ENCODE results near the gene ANKMY1. TPM values are rescaled to one million over a fixed set of nuclear protein-coding genes. Genes with fewer than 3 reads are reported as not detected.

ANKMY1 gene
- total RNA-seq, 1 experiment from 2014 or later, result 28.3 TPM

DNA sequence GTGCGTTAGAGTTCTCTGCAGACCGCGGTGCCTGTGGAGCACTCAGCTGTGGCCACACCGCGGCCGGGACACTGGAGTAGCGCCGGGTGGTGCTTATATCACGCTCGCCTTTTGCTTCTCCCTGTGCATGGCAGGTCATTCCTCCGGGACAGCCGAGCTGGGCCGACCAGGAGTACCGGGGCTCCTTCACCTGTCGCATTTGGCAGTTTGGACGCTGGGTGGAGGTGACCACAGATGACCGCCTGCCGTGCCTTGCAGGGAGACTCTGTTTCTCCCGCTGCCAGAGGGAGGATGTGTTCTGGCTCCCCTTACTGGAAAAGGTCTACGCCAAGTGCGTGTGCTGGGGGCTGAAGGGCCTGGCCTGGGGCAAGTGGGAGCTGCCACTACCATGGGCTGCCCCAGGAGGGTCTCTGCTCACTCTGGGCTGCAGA, 32.9 kb upstream of the ANKMY1 start:
- Histone ChIP-seq H3K79me2 (ENCODE audit: insufficient read depth, low read length) (peaks cover 37% of the 10 kb centered on the region), H3K9me2 (ENCODE audit: insufficient read depth) (no peaks in the 10 kb centered on the region), H3K27me3 (ENCODE audit: insufficient read depth, low read length) (no peaks in the 10 kb centered on the region), H3K4me1 (ENCODE audit: control insufficient read depth in 1 of 2, insufficient read depth in 2 of 2, low read length in 2 of 2) (peaks cover 9 to 14% of the 10 kb centered on the region in 2 experiments), H4K20me1 (ENCODE audit: insufficient read depth) (no peaks in the 10 kb centered on the region), H3K27ac (ENCODE audit: low read depth, low read length) (no peak overlapping the region), H3K4me2 (ENCODE audit: low read length) (no peak overlapping the region), H3K9me3 (ENCODE audit: control insufficient read depth in 1 of 2, insufficient read depth in 1 of 2, low read depth in 1 of 2, low read length in 2 of 2) (no peaks in the 10 kb centered on the region), H2AFZ (ENCODE audit: low read depth, low read length, poor library complexity, severe bottlenecking) (no peak overlapping the region), H3K4me3 (replicated peaks in 1 of 2; ENCODE audit: low read depth in 1 of 2, low read length in 2 of 2) (no peak overlapping the region), H3K9ac (ENCODE audit: low read length) (no peak overlapping the region), H3K36me3 (ENCODE audit: control insufficient read depth in 1 of 2, insufficient read depth in 2 of 2, low read length in 2 of 2) (peaks cover 3 to 9% of the 10 kb centered on the region in 2 experiments; a peak in 3 of 4 replicates)
- ChIA-PET POLR2A (no interaction called here), RAD21 (ENCODE audit: low non-redundant PET in 1 of 2, low total read pairs in 2 of 2, uncharacterized antibody in 2 of 2, unreplicated experiment in 2 of 2) (no interaction called here), CTCF (no interaction called here)
- BruUV-seq (replicated peaks), result no TSS peak
- TF ChIP-seq ELF1 (IDR thresholded peaks at IDR 0.05; ENCODE audit: borderline replicate concordance, low read depth) (no peak), YY1 (IDR thresholded peaks at IDR 0.05; ENCODE audit: extremely low read depth, insufficient replicate concordance, low read depth, low read length) (no peak), EGR1 (IDR thresholded peaks at IDR 0.05; ENCODE audit: low read depth) (no peak)
- intact Hi-C loops (cut with micrococcal nuclease), result no loop called here
- ATAC-seq (no peak), DNase-seq (ENCODE audit: low read depth, low spot score) (no peak)

DNA sequence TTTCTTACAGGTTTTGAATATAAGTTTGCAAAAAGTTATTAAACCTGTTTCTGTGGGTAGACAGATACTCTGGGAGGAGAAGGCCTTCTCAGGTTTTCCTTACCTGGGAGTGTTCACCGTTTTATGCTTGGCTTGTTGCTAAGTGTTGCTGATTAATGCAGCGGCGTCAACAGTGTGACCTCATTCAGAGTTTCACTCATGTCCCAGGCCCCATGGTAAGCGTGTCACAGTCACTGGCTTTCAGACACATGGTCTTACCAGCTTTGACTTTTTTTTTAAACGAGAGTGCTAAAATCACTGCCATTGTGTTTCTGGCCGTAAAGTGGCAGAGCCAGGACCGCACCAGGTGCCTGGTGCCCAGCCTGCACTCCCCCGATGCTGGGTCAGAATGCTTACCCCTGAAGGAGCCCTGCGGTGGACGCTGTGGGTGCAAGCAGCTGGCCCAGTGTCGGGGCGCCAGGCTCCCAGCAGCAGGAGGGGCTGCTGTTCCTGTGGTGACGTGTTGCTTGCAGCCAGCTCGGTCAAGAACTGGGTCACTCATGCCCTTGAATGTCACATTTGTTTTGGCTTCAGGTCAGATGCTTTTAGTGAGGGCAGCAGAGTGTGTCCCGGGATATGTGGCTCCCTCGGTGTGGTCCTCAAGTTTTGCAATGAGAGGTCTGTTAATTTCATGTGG, 32.2 kb upstream of the ANKMY1 start:
- Histone ChIP-seq H4K20me1 (ENCODE audit: insufficient read depth) (no peaks in the 10 kb centered on the region), H3K4me2 (ENCODE audit: low read length) (no peak overlapping the region), H3K9ac (ENCODE audit: low read length) (no peak overlapping the region), H3K9me2 (ENCODE audit: insufficient read depth) (no peaks in the 10 kb centered on the region), H3K4me1 (ENCODE audit: control insufficient read depth in 1 of 2, insufficient read depth in 2 of 2, low read length in 2 of 2) (peaks cover 14 to 21% of the 10 kb centered on the region in 2 experiments), H3K27me3 (ENCODE audit: insufficient read depth, low read length) (no peaks in the 10 kb centered on the region), H2AFZ (ENCODE audit: low read depth, low read length, poor library complexity, severe bottlenecking) (no peak overlapping the region), H3K36me3 (ENCODE audit: control insufficient read depth in 1 of 2, insufficient read depth in 2 of 2, low read length in 2 of 2) (peaks cover 3 to 9% of the 10 kb centered on the region in 2 experiments; a peak in 3 of 4 replicates), H3K4me3 (replicated peaks in 1 of 2; ENCODE audit: low read depth in 1 of 2, low read length in 2 of 2) (no peak overlapping the region), H3K27ac (ENCODE audit: low read depth, low read length) (no peak overlapping the region), H3K79me2 (ENCODE audit: insufficient read depth, low read length) (peaks cover 44% of the 10 kb centered on the region), H3K9me3 (ENCODE audit: control insufficient read depth in 1 of 2, insufficient read depth in 1 of 2, low read depth in 1 of 2, low read length in 2 of 2) (no peaks in the 10 kb centered on the region)
- ChIA-PET POLR2A (interaction anchor here (0.6 kb wide), 1 partner anchor 356 kb away, joined by 6 read pairs; no protein-coding TSS in a partner anchor), RAD21 (ENCODE audit: low non-redundant PET in 1 of 2, low total read pairs in 2 of 2, uncharacterized antibody in 2 of 2, unreplicated experiment in 2 of 2) (no interaction called here), CTCF (no interaction called here)
- intact Hi-C loops (cut with micrococcal nuclease), result no loop called here
- no TSS peak for BruUV-seq (replicated peaks)
- DNase-seq (ENCODE audit: low read depth, low spot score) (no peak), ATAC-seq (no peak)
- TF ChIP-seq ELF1 (IDR thresholded peaks at IDR 0.05; ENCODE audit: borderline replicate concordance, low read depth) (no peak), TCF7L2 (IDR thresholded peaks at IDR 0.05; ENCODE audit: borderline replicate concordance, extremely low read depth, insufficient read depth, insufficient read length) (no peak), CEBPB (IDR thresholded peaks at IDR 0.05; ENCODE audit: low read depth) (no peak), EZH2phosphoT487 (IDR thresholded peaks at IDR 0.05; ENCODE audit: borderline replicate concordance) (no peak), SP1 (IDR thresholded peaks at IDR 0.05; ENCODE audit: low read depth) (no peak), RAD21 (IDR thresholded peaks at IDR 0.05; ENCODE audit: low read depth) (no peak)
- TF ChIP-seq, protein P1, sequence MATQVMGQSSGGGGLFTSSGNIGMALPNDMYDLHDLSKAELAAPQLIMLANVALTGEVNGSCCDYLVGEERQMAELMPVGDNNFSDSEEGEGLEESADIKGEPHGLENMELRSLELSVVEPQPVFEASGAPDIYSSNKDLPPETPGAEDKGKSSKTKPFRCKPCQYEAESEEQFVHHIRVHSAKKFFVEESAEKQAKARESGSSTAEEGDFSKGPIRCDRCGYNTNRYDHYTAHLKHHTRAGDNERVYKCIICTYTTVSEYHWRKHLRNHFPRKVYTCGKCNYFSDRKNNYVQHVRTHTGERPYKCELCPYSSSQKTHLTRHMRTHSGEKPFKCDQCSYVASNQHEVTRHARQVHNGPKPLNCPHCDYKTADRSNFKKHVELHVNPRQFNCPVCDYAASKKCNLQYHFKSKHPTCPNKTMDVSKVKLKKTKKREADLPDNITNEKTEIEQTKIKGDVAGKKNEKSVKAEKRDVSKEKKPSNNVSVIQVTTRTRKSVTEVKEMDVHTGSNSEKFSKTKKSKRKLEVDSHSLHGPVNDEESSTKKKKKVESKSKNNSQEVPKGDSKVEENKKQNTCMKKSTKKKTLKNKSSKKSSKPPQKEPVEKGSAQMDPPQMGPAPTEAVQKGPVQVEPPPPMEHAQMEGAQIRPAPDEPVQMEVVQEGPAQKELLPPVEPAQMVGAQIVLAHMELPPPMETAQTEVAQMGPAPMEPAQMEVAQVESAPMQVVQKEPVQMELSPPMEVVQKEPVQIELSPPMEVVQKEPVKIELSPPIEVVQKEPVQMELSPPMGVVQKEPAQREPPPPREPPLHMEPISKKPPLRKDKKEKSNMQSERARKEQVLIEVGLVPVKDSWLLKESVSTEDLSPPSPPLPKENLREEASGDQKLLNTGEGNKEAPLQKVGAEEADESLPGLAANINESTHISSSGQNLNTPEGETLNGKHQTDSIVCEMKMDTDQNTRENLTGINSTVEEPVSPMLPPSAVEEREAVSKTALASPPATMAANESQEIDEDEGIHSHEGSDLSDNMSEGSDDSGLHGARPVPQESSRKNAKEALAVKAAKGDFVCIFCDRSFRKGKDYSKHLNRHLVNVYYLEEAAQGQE (IDR thresholded peaks at IDR 0.05; ENCODE audit: low read depth), result no peak

Measured in HCT116 (cell line).